GM12878 (cell line): ENCODE results near the gene LRIT1. TPM values are rescaled to one million over a fixed set of nuclear protein-coding genes. Genes with fewer than 3 reads are reported as not detected.
A peak's percentile ranks its signal among the peaks of the same experiment; 100 is the strongest.

Source experiments
- ATAC-seq: fragments of 200-7000 bp; cut with Tn5 transposase; 3 replicates; pipeline ENCODE4 v1.9.1; 2020; ENCODE audit warnings: mild to moderate bottlenecking, moderate library complexity
- BruUV-seq: library from RNA; stranded (reverse); fragments of 400-500 nt; replicated peaks from 2 replicates; lab custom pipeline; 2021; lab: Mats Ljungman, UMichigan
- CTCF ChIA-PET: fragments of 300-600 bp; sonication (Branson Sonifier 250); formaldehyde crosslinking; extraction: SDS; loops from one replicate; lab custom pipeline; 2021; ENCODE audit warnings: inconsistent platforms; lab: Yijun Ruan, JAX
- POLR2A ChIA-PET: fragments of 350-600 bp; formaldehyde crosslinking; extraction: SDS; loops from one replicate; lab custom pipeline; 2021; ENCODE audit warnings: inconsistent platforms; lab: Charles Lee
- RAD21 ChIA-PET: fragments of 300-600 bp; sonication (Branson Sonifier 250); formaldehyde crosslinking; loops from one replicate; lab custom pipeline; 2023; ENCODE audit warnings: antibody characterized with exemption; ENCODE audit not compliant: unreplicated experiment; lab: Charles Lee
- SMC1A ChIA-PET: fragments of 300-600 bp; sonication (Branson Sonifier 250); formaldehyde crosslinking; loops from one replicate; lab custom pipeline; 2023; ENCODE audit not compliant: unreplicated experiment, uncharacterized antibody; lab: Charles Lee
- DNase-seq: peaks from one replicate; pipeline ENCODE4 v3.0.0-alpha.2; 2011; ENCODE audit warnings: low read depth, low spot score
- FAIRE-seq: peaks from 3 replicates; lab custom pipeline; 2011; peaks lifted over from hg19 to GRCh38; lab: Jason Lieb, UNC
- H2AFZ ChIP-seq: 2 replicates; pipeline ENCODE4 v1.6.0; 2011; ENCODE audit warnings: low read depth, low read length, control low read depth; ENCODE audit not compliant: control insufficient read depth
- H3K27ac ChIP-seq: 2 replicates; pipeline ENCODE4 v1.5.1; 2011; ENCODE audit warnings: control low read depth; ENCODE audit not compliant: control insufficient read depth, insufficient read depth
- H3K27me3 ChIP-seq, 2 experiments: replicated peaks in 1 of 2; 2 replicates each; pipeline versions ENCODE4 v1.6.0 to v1.6.1; 2011; ENCODE audit warnings: low read length in 1 of 2; ENCODE audit not compliant: control insufficient read depth in 2 of 2, insufficient read depth in 2 of 2
- H3K36me3 ChIP-seq, 2 experiments: 2 replicates each; pipeline ENCODE4 v1.5.1; 2011; ENCODE audit warnings: low read length in 1 of 2; ENCODE audit not compliant: control insufficient read depth in 2 of 2, insufficient read depth in 2 of 2
- H3K4me1 ChIP-seq: 2 replicates; pipeline ENCODE4 v1.6.1; 2011; ENCODE audit warnings: mild to moderate bottlenecking, low read length, moderate library complexity, mixed read lengths; ENCODE audit not compliant: control insufficient read depth, insufficient read depth
- H3K4me2 ChIP-seq: 2 replicates; pipeline ENCODE4 v1.6.0; 2011; ENCODE audit warnings: control low read depth; ENCODE audit not compliant: control insufficient read depth, insufficient read depth
- H3K4me3 ChIP-seq: fragments of 200-600 bp; sonication (generic); 2 replicates; pipeline ENCODE4 v1.5.1; 2016
- H3K79me2 ChIP-seq: 2 replicates; pipeline ENCODE4 v1.6.0; 2011; ENCODE audit warnings: low read length; ENCODE audit not compliant: control insufficient read depth, insufficient read depth
- H3K9ac ChIP-seq: 2 replicates; pipeline ENCODE4 v1.8.0; 2011; ENCODE audit warnings: low read length, control low read depth, mixed read lengths; ENCODE audit not compliant: control insufficient read depth, insufficient read depth
- H3K9me3 ChIP-seq: replicated peaks from 3 replicates; pipeline ENCODE4 v1.5.1; 2011; ENCODE audit warnings: mild to moderate bottlenecking, low read length; ENCODE audit not compliant: control insufficient read depth, insufficient read depth
- H4K20me1 ChIP-seq: 2 replicates; pipeline ENCODE4 v1.6.0; 2011; ENCODE audit not compliant: control insufficient read depth, insufficient read depth
- ATF2 ChIP-seq: IDR thresholded peaks from 2 replicates; pipeline ENCODE4 v1.6.1; 2012; ENCODE audit warnings: low read length, inconsistent platforms
- ATF7 ChIP-seq: fragments of 450-650 bp; IDR thresholded peaks from 2 replicates; pipeline ENCODE4 v1.6.1; 2016; ENCODE audit warnings: low read depth, mild to moderate bottlenecking
- E4F1 ChIP-seq: fragments of 450-650 bp; IDR thresholded peaks from 2 replicates; pipeline ENCODE4 v1.6.1; 2018; ENCODE audit warnings: borderline replicate concordance, mild to moderate bottlenecking; ENCODE audit not compliant: partially characterized antibody
- ELK1 ChIP-seq: IDR thresholded peaks from 2 replicates; pipeline ENCODE4 v1.6.1; 2012; ENCODE audit warnings: low read depth, low read length, improper control_type of control experiment
- EZH2 ChIP-seq: IDR thresholded peaks from 2 replicates; pipeline ENCODE4 v1.6.1; 2012; ENCODE audit warnings: low read depth, mild to moderate bottlenecking, control low read depth, inconsistent platforms, low read length, borderline replicate concordance; ENCODE audit not compliant: control insufficient read depth
- MTA3 ChIP-seq: IDR thresholded peaks from 2 replicates; pipeline ENCODE4 v1.6.1; 2012; ENCODE audit warnings: low read length, inconsistent platforms, borderline replicate concordance
- RUNX3 ChIP-seq: IDR thresholded peaks from 2 replicates; pipeline ENCODE4 v1.6.1; 2012; ENCODE audit warnings: low read length, inconsistent platforms
- ZBTB33 ChIP-seq: fragments of 450-650 bp; IDR thresholded peaks from 2 replicates; pipeline ENCODE4 v1.6.1; 2017; ENCODE audit warnings: mild to moderate bottlenecking
- ZNF24 ChIP-seq: fragments of 450-650 bp; IDR thresholded peaks from 2 replicates; pipeline ENCODE4 v1.6.1; 2017; ENCODE audit warnings: antibody characterized with exemption, mild to moderate bottlenecking
- WGBS: methylation state at CpG from one replicate; pipeline ENCODE4 v1.1.6; 2016; ENCODE audit warnings: low lambda C conversion rate; ENCODE audit not compliant: insufficient replicate concordance, insufficient coverage; ENCODE audit errors: missing lambda C conversion rate; 5-methylcytosine and 5-hydroxymethylcytosine counted together
- in situ Hi-C: fragments of 300-500 bp; cut with MboI; formaldehyde crosslinking; loops from 9 replicates; pipeline ENCODE4 v1.14.3; 2018; ENCODE audit warnings: mixed read lengths
- intact Hi-C: fragments of 100-400 bp; cut with micrococcal nuclease; formaldehyde crosslinking; loops from one replicate; pipeline ENCODE4 v1.14.2; 2022; ENCODE audit not compliant: unreplicated experiment
- polyA plus RNA-seq, 11 experiments: library from polyadenylated mRNA; depleted of rRNA in 4 of 11; unstranded in 6 of 11; stranded (reverse) in 5 of 11; fragments of >200 nt; fragmentation: Nextera tagmentation in 4 of 11; fragmentation: Illumina TruSeq in 1 of 11; extraction: Ambion mirVana in 4 of 11; extraction: Trizol in 1 of 11; gene quantifications; 1 replicate in 1 of 11; 2 replicates in 10 of 11; pipeline versions ENCODE4 v1.2.1 to v1.2.3, GENCODE V29; 2011 to 2016; ENCODE audit warnings: inconsistent platforms in 2 of 11, missing spikeins in 2 of 11, low read depth in 1 of 11
- total RNA-seq, 4 experiments: library from RNA; depleted of rRNA in 3 of 4; stranded (reverse); fragments of >200 nt in 3 of 4; fragmentation: Illumina TruSeq in 1 of 4; extraction: Trizol in 1 of 4; gene quantifications; 2 replicates each; pipeline versions ENCODE4 v1.2.1 to v1.2.3, GENCODE V29; 2013 to 2021

The LRIT1 gene
- total and polyA plus RNA-seq, 10 of the 15 experiments (the other 5 are each of a cell fraction or from before 2014, with no cell fraction given): not detected

GRCh38 chr10:84214046-84214572, 27.2 kb downstream of the LRIT1 start:
- Histone ChIP-seq H3K27me3 (no peaks in the 10 kb centered on the region; a peak in 2 of 4 replicates), H4K20me1 (no peaks in the 10 kb centered on the region), H3K4me3 (no peak overlapping the region), H3K79me2 (no peaks in the 10 kb centered on the region), H3K27ac (no peak overlapping the region), H3K4me1 (no peaks in the 10 kb centered on the region), H3K9ac (no peak overlapping the region), H3K4me2 (no peak overlapping the region), H3K36me3 (no peaks in the 10 kb centered on the region), H2AFZ (no peak overlapping the region), H3K9me3 (no peaks in the 10 kb centered on the region)
- SMC1A ChIA-PET: interaction anchor here (0.6 to 4.6 kb wide), 4 partner anchors 9 to 101 kb away, joined by 3 to 29 read pairs (median 6); no protein-coding TSS in a partner anchor
- POLR2A ChIA-PET: no interaction called here
- no peak for FAIRE-seq
- no TSS peak for BruUV-seq
- intact Hi-C loops (no loop called here), in situ Hi-C loops (no loop called here)
- CTCF ChIA-PET: interaction anchor here (0.8 to 28.3 kb wide), 16 partner anchors 9 to 157 kb away, joined by 3 to 788 read pairs (median 4); partner anchors contain the start of genes GHITM, GPR15LG and LRIT2
- no peak for DNase-seq
- RAD21 ChIA-PET: interaction anchor here (1.4 to 2.6 kb wide), 3 partner anchors 10 to 155 kb away, joined by 3 to 28 read pairs (median 6); no protein-coding TSS in a partner anchor
- no peak for TF ChIP-seq RUNX3
- no peak for TF ChIP-seq MTA3
- TF ChIP-seq ZNF24: no peak
- no peak for TF ChIP-seq ATF7
- no peak for TF ChIP-seq EZH2
- peak; percentile 47 for ATAC-seq
- WGBS: 57% methylated on average over 25 of the region's 25 CpGs

GRCh38 chr10:84213076-84213475, 28.3 kb downstream of the LRIT1 start:
- CTCF ChIA-PET: interaction anchor here (1.1 to 28.3 kb wide), 8 partner anchors 10 to 156 kb away, joined by 3 to 788 read pairs (median 4); partner anchors contain the start of gene GPR15LG
- RAD21 ChIA-PET: interaction anchor here (1.4 kb wide), 1 partner anchor 9 kb away, joined by 6 read pairs; no protein-coding TSS in a partner anchor
- TF ChIP-seq EZH2 (no peak), ELK1 (no peak), E4F1 (no peak), ZBTB33 (no peak), ATF2 (no peak)

More at GRCh38 chr10:84213076-84213475, 28.3 kb downstream of the LRIT1 start:
- H3K4me1 ChIP-seq: no peaks in the 10 kb centered on the region
- no peaks in the 10 kb centered on the region for H3K9me3 ChIP-seq
- ChIA-PET SMC1A (interaction anchor here (4.6 kb wide), 1 partner anchor 65 kb away, joined by 29 read pairs; no protein-coding TSS in a partner anchor), POLR2A (no interaction called here)
- DNase-seq (no peak), ATAC-seq (no peak), FAIRE-seq (no peak)
- H3K9ac ChIP-seq: no peak overlapping the region
- no peak overlapping the region for H3K4me3 ChIP-seq
- intact Hi-C loops (no loop called here), in situ Hi-C loops (no loop called here)
- H2AFZ ChIP-seq: no peak overlapping the region
- 21% methylated on average over 11 of the region's 11 CpGs for WGBS
- BruUV-seq: no TSS peak
- no peaks in the 10 kb centered on the region for H3K36me3 ChIP-seq
- no peak overlapping the region for H3K27ac ChIP-seq
- no peaks in the 10 kb centered on the region for H4K20me1 ChIP-seq
- H3K4me2 ChIP-seq: no peak overlapping the region
- H3K27me3 ChIP-seq: no peaks in the 10 kb centered on the region; a peak in 3 of 4 replicates
- H3K79me2 ChIP-seq: no peaks in the 10 kb centered on the region
